HFF-Myc (cell line): ENCODE data around the gene HADH.
"Not testable (repeated sequence)": the region's sequence is repeated elsewhere in the genome, so short reads cannot be mapped to it uniquely, and the experiment has no call there.

Experiments
- DNase-seq: peaks from one replicate; pipeline ENCODE4 v3.0.0-alpha.2; 2011; ENCODE audit warnings: low read depth; ENCODE audit errors: extremely low read depth
- H3K4me3 ChIP-seq: replicated peaks from 2 replicates; pipeline ENCODE4 v1.5.1; 2011; ENCODE audit warnings: low read depth, mild to moderate bottlenecking, control low read depth, low read length
- TF ChIP-seq, protein P1 (sequence below): IDR thresholded peaks from 2 replicates; pipeline ENCODE4 v1.5.1; 2012; ENCODE audit warnings: mild to moderate bottlenecking, low read depth, low read length, control low read depth; ENCODE audit errors: missing control alignments

The HADH gene

DNA sequence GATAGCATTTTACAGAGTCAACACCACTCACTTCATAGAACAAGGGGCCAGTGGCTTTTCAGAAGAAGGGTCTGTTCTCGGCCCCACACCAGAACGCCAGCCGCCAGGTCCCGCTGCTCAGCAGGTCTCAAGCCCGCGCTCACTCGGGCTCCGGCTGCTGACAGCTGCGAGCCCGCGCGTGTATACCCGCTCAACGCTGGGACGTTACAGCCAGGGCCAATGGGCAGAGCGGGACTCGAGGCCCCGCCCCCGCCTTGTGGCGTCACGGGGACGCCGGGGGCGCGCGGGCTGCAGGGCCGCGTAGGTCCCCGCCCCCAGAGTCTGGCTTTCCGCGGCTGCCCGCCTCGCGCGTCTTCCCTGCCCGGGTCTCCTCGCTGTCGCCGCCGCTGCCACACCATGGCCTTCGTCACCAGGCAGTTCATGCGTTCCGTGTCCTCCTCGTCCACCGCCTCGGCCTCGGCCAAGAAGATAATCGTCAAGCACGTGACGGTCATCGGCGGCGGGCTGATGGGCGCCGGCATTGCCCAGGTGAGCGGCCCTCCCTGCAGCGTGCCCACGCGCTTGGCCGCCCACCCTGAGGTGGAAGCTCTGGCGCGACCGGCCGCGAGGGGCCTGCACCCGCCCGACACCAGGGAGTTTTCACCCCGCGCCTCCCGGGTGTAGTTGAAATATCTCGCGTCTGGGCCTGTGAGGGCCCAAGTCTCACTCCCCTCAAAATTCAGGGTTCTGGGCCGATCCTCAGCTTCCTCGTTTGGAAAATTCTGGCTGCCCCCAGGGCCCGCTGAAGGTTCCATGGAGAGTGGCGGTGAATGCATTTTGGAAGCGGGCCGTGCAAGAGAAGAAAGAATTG is at the start of gene HADH:
HADH (plus strand) TSS at position 353 of the 850 bp plus-strand sequence; CDS start at position 397, 44 bp downstream.
- TF ChIP-seq, protein P1, sequence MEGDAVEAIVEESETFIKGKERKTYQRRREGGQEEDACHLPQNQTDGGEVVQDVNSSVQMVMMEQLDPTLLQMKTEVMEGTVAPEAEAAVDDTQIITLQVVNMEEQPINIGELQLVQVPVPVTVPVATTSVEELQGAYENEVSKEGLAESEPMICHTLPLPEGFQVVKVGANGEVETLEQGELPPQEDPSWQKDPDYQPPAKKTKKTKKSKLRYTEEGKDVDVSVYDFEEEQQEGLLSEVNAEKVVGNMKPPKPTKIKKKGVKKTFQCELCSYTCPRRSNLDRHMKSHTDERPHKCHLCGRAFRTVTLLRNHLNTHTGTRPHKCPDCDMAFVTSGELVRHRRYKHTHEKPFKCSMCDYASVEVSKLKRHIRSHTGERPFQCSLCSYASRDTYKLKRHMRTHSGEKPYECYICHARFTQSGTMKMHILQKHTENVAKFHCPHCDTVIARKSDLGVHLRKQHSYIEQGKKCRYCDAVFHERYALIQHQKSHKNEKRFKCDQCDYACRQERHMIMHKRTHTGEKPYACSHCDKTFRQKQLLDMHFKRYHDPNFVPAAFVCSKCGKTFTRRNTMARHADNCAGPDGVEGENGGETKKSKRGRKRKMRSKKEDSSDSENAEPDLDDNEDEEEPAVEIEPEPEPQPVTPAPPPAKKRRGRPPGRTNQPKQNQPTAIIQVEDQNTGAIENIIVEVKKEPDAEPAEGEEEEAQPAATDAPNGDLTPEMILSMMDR, result no peak
- peak within 1 kb of the TSS; percentile 67 for H3K4me3 ChIP-seq
- DNase-seq, result peak; percentile 56

DNA sequence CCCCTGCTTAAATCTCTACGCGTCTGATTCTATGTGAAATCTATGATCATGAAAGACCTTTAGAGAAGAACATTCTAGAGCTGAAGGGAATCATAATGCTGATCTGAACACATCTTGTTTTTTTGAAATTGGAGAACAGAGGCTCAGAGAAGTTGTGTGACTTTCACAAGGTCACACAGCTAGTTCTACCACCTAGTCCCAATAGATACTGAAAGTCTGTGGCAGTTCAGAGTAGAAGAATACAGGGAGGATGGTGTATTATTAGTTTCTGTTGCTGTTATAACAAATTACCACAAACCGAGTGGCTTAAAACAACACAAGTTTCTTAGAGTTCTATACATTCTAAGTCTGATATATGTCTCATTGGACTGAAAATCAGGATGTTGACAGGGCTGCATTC is 43.9 kb upstream of the HADH start:
- no peak for DNase-seq
- TF ChIP-seq, protein P1, result no peak
- no peak overlapping the region for H3K4me3 ChIP-seq

- TF ChIP-seq, protein P1, result no peak
- H3K4me3 ChIP-seq, result no peak overlapping the region
- DNase-seq, result no peak
These were observed 38.7 kb upstream of the HADH start for GRCh38 chr4:107950746-107951540.

DNA sequence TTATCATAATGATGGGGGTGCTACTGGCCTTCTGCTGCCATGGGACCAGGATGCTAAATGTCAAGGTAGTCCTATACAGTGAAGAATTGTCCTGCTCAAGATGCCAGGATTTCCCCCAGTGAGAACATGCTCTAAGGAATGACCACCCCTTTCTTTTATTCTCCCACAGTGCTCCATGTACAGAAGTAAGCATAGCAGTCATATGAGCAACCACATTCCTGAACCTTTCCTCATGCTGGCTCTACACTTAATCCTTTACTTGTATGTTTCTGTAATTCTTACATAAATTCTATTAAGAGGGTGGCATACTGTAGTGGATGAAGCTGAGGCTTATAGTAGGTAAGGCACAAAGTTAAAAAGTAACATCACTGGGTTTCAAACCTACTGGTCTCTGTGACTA is 38.1 kb upstream of the HADH start:
- no peak overlapping the region for H3K4me3 ChIP-seq
- DNase-seq, result no peak
- TF ChIP-seq, protein P1, result no peak

DNA sequence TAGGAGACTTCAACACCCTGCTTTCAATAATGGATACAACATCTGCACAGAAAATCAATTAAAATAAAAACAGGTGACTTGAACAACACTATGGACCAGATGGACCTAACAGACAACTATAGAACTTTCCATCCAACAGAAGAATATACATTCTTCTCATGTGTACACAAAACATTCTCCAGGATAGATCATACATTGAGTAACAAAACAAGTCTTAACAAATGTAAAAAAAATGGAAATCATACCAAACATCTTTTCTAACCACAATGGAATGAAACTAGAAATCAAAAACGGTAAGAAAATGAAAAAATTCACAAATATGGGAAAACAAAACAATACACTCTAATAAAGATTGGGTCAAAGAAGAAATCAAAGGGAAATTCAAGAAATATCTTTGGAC is 33.7 kb upstream of the HADH start:
- no peak for DNase-seq
- TF ChIP-seq, protein P1, result no peak

DNA sequence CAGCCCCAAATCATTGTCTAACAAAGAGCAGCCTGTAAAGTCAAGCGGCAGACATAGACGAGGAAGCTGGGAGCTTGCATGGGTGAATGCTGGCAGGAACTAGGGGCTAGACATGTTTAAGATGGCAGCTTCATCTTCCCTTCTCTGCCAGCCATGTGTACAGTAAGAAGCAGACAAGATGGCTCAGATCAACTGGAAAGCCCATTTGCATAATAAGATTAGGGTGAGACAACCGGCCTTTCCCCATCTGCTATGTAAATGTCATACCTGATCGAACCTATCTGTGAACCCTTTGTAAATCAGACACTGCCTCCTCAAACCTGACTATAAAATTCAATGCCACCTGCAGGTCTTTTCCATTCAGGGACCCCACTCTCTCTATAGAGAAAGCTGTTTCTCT is 22.8 kb upstream of the HADH start:
- H3K4me3 ChIP-seq, result no peak overlapping the region
- TF ChIP-seq, protein P1, result no peak
- no peak for DNase-seq

More for the DNA sequence above, 33.7 kb upstream of the HADH start:
- no peak overlapping the region for H3K4me3 ChIP-seq

DNA sequence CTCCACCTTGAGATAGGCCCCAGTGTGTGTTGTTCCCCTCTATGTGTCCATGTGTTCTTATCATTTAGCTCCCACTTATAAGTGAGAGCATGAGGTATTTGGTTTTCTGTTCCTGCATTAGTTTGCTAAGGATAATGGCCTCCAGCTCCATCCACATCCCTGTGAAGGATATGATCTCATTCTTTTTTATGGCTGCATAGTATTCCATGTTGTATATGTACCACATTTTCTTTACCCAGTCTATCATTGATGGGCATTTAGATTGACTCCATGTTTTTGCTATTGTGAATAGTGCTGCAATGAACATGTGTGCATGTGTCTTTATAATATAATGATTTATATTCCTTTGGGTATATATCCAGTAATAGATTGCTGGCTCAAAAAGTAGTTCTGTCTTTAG is 22.2 kb upstream of the HADH start:
- not testable (repeated sequence) for H3K4me3 ChIP-seq, DNase-seq

DNA sequence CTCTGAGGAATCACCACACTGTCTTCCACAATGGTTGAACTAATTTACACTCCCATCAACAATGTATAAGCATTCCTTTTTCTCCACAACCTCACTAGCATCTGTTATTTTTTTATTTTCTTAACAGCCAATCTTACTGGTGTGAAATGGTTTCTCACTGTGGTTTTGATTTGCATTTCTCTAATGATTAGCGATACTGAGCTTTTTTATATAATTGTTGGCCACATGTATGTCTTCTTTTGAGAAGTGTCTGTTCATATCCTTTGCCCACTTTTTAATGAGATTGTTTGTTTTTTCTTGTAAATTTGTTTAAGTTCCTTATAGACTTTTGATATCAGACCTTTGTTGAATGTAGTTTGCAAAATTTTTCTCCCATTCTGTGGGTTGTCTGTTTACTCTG is 21.8 kb upstream of the HADH start:
- not testable (repeated sequence) for H3K4me3 ChIP-seq, DNase-seq
